ENCODE results near the gene SPEF2. TPM values are rescaled to one million over a fixed set of nuclear protein-coding genes. Genes with fewer than 3 reads are reported as not detected.
A peak's percentile ranks its signal among the peaks of the same experiment; 100 is the strongest.

Gene SPEF2, protein sequence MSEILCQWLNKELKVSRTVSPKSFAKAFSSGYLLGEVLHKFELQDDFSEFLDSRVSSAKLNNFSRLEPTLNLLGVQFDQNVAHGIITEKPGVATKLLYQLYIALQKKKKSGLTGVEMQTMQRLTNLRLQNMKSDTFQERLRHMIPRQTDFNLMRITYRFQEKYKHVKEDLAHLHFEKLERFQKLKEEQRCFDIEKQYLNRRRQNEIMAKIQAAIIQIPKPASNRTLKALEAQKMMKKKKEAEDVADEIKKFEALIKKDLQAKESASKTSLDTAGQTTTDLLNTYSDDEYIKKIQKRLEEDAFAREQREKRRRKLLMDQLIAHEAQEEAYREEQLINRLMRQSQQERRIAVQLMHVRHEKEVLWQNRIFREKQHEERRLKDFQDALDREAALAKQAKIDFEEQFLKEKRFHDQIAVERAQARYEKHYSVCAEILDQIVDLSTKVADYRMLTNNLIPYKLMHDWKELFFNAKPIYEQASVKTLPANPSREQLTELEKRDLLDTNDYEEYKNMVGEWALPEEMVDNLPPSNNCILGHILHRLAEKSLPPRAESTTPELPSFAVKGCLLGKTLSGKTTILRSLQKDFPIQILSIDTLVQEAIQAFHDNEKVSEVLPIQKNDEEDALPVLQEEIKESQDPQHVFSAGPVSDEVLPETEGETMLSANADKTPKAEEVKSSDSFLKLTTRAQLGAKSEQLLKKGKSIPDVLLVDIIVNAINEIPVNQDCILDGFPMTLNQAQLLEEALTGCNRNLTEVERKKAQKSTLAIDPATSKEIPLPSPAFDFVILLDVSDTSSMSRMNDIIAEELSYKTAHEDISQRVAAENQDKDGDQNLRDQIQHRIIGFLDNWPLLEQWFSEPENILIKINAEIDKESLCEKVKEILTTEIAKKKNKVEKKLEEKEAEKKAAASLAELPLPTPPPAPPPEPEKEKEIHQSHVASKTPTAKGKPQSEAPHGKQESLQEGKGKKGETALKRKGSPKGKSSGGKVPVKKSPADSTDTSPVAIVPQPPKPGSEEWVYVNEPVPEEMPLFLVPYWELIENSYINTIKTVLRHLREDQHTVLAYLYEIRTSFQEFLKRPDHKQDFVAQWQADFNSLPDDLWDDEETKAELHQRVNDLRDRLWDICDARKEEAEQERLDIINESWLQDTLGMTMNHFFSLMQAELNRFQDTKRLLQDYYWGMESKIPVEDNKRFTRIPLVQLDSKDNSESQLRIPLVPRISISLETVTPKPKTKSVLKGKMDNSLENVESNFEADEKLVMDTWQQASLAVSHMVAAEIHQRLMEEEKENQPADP (N-terminal part only)
- total RNA-seq (2021; ENCODE audit: unreplicated experiment), result 0.87 TPM
- 0.24 TPM for polyA plus RNA-seq (2012; ENCODE audit: insufficient read length)
- Bru-seq, nascent RNA, result percentile 17 among the genes with signal in this experiment
- percentile 14 among the genes with signal in this experiment for BruChase-seq, experiment 1, labeled RNA remaining after a 2-hour chase
- BruChase-seq, experiment 2, labeled RNA remaining after a 6-hour chase, result percentile 11 among the genes with signal in this experiment
- long read RNA-seq, result 0 reads

GRCh38 chr5:35617435-35618303 is at the start of gene SPEF2:
SPEF2 (plus strand) TSS chr5:35617863; CDS start chr5:35617998, 135 bp downstream.
- H3K4me3 ChIP-seq (ENCODE audit: low read depth in 2 of 2, low read length in 2 of 2), result peak within 1 kb of the TSS; percentile 50 to 57
- ChIA-PET POLR2A (no interaction called here), CTCF (no interaction called here)
- peaks cover 4% of the 10 kb centered on the region; the same call in 1 of the 2 replicates for H3K36me3 ChIP-seq (ENCODE audit: control insufficient read depth, insufficient read depth, low read length)
- ATAC-seq, result peak; percentile 98
- TF ChIP-seq SIN3A (IDR thresholded peaks at IDR 0.05; ENCODE audit: borderline replicate concordance, insufficient read depth, low read depth, low read length), result no peak
- TF ChIP-seq, protein P1, sequence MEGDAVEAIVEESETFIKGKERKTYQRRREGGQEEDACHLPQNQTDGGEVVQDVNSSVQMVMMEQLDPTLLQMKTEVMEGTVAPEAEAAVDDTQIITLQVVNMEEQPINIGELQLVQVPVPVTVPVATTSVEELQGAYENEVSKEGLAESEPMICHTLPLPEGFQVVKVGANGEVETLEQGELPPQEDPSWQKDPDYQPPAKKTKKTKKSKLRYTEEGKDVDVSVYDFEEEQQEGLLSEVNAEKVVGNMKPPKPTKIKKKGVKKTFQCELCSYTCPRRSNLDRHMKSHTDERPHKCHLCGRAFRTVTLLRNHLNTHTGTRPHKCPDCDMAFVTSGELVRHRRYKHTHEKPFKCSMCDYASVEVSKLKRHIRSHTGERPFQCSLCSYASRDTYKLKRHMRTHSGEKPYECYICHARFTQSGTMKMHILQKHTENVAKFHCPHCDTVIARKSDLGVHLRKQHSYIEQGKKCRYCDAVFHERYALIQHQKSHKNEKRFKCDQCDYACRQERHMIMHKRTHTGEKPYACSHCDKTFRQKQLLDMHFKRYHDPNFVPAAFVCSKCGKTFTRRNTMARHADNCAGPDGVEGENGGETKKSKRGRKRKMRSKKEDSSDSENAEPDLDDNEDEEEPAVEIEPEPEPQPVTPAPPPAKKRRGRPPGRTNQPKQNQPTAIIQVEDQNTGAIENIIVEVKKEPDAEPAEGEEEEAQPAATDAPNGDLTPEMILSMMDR (IDR thresholded peaks at IDR 0.05), result peak; percentile 75
- in situ Hi-C loops (cut with HindIII; ENCODE audit: low pct_unique_long_range_greater_than_20kb, low sequenced_read_pairs) (no loop called here), intact Hi-C loops (cut with micrococcal nuclease; ENCODE audit: unreplicated experiment) (no loop called here)
- no peaks in the 10 kb centered on the region for H3K9me3 ChIP-seq (ENCODE audit: control insufficient read depth, insufficient read depth, low read depth, low read length)
- H3K4me1 ChIP-seq (ENCODE audit: control insufficient read depth, insufficient read depth, low read length), result no peaks in the 10 kb centered on the region
- no TSS peak for BruUV-seq (replicated peaks)
- H3K27ac ChIP-seq (ENCODE audit: low read length), result no peak within 1 kb of the TSS
- DNase-seq (ENCODE audit: low read depth, low spot score), result peak; percentile 27
- no peaks in the 10 kb centered on the region for H3K27me3 ChIP-seq (ENCODE audit: control insufficient read depth, insufficient read depth, low read length)

DNA sequence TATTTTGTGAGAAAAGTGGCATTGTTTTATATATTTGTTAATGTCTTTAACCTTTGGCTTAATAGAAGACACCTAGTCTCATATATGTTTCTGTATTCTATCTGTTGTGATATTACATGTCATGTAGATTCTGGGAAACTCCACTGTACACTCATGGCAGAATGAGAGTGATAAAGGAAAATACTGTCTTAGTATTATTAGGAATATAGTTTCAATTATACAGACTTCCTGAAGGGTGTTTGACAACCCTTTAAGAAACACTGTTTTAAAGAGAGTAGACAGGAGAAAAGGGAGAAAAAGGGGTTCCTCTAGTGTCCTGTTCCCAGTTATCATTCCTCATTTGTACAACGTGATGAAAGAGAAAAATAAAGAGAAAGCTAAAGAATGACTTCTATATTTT is 42.1 kb upstream of the SPEF2 start:
- DNase-seq (ENCODE audit: low read depth, low spot score) (no peak), ATAC-seq (no peak)
- ChIA-PET CTCF (no interaction called here), POLR2A (no interaction called here)
- Histone ChIP-seq H3K36me3 (ENCODE audit: control insufficient read depth, insufficient read depth, low read length) (no peaks in the 10 kb centered on the region), H3K27me3 (ENCODE audit: control insufficient read depth, insufficient read depth, low read length) (no peaks in the 10 kb centered on the region), H3K9me3 (ENCODE audit: control insufficient read depth, insufficient read depth, low read depth, low read length) (no peaks in the 10 kb centered on the region), H3K27ac (ENCODE audit: low read length) (no peak overlapping the region), H3K4me1 (ENCODE audit: control insufficient read depth, insufficient read depth, low read length) (no peaks in the 10 kb centered on the region), H3K4me3 (ENCODE audit: low read depth in 2 of 2, low read length in 2 of 2) (no peak overlapping the region)
- no TSS peak for BruUV-seq (replicated peaks)
- in situ Hi-C loops (cut with HindIII; ENCODE audit: low pct_unique_long_range_greater_than_20kb, low sequenced_read_pairs), result no loop called here
- intact Hi-C loops (cut with micrococcal nuclease; ENCODE audit: unreplicated experiment), result no loop called here
- TF ChIP-seq, protein P2, sequence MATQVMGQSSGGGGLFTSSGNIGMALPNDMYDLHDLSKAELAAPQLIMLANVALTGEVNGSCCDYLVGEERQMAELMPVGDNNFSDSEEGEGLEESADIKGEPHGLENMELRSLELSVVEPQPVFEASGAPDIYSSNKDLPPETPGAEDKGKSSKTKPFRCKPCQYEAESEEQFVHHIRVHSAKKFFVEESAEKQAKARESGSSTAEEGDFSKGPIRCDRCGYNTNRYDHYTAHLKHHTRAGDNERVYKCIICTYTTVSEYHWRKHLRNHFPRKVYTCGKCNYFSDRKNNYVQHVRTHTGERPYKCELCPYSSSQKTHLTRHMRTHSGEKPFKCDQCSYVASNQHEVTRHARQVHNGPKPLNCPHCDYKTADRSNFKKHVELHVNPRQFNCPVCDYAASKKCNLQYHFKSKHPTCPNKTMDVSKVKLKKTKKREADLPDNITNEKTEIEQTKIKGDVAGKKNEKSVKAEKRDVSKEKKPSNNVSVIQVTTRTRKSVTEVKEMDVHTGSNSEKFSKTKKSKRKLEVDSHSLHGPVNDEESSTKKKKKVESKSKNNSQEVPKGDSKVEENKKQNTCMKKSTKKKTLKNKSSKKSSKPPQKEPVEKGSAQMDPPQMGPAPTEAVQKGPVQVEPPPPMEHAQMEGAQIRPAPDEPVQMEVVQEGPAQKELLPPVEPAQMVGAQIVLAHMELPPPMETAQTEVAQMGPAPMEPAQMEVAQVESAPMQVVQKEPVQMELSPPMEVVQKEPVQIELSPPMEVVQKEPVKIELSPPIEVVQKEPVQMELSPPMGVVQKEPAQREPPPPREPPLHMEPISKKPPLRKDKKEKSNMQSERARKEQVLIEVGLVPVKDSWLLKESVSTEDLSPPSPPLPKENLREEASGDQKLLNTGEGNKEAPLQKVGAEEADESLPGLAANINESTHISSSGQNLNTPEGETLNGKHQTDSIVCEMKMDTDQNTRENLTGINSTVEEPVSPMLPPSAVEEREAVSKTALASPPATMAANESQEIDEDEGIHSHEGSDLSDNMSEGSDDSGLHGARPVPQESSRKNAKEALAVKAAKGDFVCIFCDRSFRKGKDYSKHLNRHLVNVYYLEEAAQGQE (IDR thresholded peaks at IDR 0.05; ENCODE audit: insufficient read depth in 1 of 2, low read depth in 2 of 2, low read length in 1 of 2), result no peak
- TF ChIP-seq, protein P1 (IDR thresholded peaks at IDR 0.05), result no peak
- TF ChIP-seq SIN3A (IDR thresholded peaks at IDR 0.05; ENCODE audit: borderline replicate concordance, insufficient read depth, low read depth, low read length) (no peak), POLR2AphosphoS5 (IDR thresholded peaks at IDR 0.05; ENCODE audit: low read depth, low read length) (no peak), TCF7L2 (IDR thresholded peaks at IDR 0.05; ENCODE audit: low read depth, low read length) (no peak)
